HG03521 (cell line): ENCODE data around the gene RSL24D1.
"Not testable (repeated sequence)": the region's sequence is repeated elsewhere in the genome, so short reads cannot be mapped to it uniquely, and the experiment has no call there.

ENCODE experiments used
- ATAC-seq: cut with Tn5 transposase; IDR thresholded peaks from one replicate; pipeline ENCODE4 v1.9.1; 2021; ENCODE audit warnings: mild to moderate bottlenecking, moderate library complexity; ENCODE audit not compliant: unreplicated experiment

The RSL24D1 gene

DNA sequence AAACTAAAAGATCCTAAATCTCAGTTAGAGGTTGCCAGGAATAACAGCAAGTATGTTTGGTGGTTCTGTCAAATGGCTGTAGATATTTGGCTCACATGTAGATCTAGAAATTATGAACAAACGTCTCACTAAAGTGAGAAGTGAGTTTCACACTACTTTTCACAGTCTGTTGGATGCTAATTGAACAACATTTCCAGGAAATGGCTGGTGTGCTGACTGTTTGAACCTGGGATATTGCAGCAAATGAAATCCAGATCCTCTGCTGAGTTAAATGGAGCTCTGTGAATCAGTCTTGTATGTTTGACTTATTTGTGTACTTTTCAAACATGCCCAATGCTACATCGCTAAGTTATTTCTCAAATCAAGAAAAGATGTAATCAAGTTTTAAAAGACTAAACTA, 21.3 kb upstream of the RSL24D1 start:
- no peak for ATAC-seq

DNA sequence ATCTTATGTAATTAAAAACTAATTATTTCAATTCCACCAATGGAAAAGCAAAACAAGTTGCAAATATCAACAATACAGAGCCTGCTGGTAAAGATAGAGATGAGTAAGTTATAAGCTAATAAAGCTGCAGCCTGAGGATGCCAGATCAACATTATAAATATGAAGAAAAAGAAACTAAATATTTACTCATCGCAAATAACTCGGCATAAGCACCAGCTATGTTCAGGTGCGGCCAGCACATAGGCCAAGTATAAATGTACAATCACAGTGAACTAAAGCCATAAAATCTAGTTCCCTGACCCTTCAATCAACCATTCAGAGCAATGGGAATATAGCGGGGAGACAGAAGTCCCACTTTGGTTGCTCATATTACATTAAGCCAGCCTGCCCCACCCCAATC, 7.7 kb upstream of the RSL24D1 start:
- ATAC-seq = no peak

DNA sequence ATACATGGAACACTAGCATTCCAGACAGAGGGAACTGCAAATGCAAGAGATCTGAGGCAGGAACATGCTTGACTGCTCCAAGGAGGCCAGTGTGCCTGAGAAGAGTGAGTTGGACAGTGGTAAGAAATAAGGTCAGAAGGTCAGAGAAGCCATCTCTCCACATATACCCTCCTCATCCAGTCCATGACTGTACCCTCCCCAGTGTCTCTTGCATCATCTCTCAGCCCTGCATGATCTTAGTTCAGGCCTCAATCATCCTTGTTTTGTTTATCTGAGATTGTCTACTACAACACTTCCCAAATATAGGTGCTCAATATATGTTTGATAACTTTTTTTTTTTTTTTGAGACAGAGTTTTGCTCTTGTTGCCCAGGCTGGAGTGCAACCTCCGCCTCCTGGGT, 5.5 kb upstream of the RSL24D1 start:
- no peak for ATAC-seq

DNA sequence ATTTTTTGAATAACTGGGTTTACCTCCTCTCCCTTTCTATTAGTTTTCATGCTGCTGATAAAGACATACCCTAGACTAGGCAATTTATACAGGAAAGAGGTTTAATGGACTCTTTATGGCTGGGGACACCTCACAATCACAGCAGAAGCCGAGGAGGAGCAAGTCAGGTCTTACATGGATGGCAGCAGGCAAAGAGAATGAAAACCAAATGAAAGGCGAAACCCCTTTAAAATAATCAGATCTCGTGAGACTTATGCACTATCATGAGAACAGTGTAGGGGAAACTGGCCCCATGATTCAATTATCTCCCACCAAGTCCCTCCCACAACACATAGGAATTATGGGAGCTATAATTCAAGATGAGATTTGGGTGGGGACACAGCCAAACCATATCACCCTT, 2.0 kb upstream of the RSL24D1 start:
- no peak for ATAC-seq

DNA sequence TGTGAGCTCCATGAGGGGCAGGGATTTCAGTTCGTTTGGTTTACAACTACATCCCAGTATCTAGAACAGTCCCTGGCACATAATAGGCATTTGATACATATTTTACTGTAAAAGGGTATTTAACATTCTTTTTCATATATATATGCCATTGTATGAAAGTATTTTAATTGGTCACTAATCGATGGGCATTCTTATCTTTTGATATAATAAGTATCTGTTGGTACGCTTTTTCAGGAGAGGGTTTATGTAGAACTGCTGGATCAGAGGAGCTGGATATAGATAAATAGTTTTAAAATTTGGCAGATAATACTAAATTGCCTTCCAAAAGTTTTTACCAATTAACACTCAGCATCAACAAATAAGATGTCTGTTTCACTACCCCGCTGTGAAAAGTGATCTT, 978 bp upstream of the RSL24D1 start:
- ATAC-seq = no peak

DNA sequence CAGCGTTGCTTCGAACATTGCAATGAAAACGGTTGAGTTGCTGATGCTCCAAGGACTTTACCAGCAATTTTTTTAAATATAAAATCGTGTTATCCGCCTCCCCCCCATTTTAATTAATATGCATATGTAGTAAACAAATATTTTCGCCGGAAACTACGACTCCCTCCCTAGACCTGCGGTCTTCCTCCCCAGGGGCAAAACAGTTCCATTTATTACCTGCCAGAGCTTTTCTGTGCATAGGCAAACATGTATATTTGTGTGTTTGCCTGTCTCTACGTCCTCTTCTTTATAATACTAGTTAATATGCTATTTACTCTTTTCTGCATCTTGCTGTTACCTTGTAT, 593 bp upstream of the RSL24D1 start:
- ATAC-seq = peak; percentile 2

DNA sequence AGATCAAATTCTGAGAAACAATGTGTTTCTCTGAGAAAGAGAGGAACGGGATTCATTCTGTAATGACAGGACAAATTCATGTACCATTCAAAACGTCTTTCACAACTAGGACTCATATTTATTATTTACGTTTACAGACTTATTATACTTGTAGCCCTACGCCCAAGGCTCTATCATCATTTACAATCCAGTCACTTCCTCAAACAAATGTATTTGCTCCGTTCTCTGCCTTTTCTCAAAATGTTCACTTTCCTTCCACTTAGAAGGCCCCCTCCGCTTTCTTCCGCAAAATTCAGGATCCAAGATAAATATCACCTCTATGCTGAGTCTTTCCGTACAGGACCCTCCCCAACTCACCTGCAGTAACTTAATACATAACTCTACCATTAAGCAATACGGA, 745 bp downstream of the RSL24D1 start:
- no peak for ATAC-seq

DNA sequence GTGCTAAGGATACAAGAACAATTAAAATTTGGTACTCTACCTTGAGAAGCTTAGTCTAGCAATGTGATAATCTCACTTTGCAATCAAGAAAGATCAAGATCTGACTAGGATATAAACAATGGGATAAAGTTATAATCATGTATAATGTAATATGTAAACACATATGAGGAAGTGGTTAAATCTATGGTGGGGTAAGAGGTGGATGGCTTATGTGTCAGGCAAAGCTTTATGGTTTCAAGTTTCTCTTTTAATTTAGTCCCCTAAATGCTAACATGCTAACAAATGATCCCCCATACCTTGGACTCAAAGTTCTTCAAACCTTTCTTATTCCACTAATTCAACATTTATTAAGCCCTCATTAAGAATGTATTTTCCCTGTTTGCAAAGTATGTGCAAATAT, 2.5 kb downstream of the RSL24D1 start:
- no peak for ATAC-seq

DNA sequence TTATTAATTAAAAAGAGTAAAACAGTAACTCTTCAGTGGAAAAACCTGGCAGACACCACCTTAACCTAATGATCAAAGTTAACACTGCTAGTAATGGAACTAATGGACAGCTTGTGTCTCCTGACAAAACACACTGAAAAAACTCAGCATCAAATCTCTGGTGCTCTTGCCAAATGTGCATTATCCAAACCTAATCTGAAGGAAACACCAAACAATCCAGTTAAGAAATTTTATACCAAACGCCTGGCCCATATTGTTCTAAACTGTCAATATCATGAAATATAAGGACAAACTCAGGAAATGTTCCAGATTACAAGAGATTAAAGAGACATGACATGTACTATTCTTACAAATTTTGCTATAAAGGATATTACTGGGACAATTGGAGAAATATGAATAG, 10.4 kb downstream of the RSL24D1 start:
- no peak for ATAC-seq

DNA sequence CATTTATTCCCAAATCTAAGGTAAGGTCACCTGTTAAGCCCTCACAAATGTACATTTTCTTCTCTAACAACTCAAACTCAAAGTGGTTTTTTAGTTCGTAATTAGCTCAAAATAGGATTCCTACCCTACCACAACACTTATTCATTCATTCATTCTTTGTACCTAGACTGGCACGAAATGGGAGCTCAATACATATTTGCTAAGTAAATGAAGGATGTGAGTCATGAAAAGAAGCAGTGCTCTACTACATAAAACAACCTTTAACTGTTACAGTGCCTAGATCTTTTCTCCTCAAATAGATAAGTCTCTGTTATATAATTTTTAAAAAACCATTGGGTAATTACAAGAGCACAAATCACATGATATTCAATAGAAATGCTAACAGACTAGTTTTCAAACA, 13.1 kb downstream of the RSL24D1 start:
- ATAC-seq = no peak

DNA sequence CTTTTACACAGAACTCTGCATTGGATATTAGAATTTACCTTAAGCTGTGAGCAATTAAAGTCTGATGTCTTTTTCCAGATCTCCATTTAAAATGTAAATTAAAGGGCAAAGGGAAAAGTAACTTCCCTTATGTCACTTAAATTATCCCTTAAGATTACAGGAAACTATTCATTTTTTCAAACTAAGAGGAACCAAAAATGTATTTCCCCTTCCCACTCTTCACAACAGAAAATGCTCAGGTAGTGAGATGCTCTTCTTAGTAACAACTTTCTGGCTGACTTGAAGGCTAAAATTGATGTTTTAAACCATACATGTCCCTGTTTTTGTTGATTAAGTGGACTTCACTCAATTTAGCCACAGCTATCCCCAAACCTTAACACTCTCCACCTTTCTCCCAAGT, 17.6 kb downstream of the RSL24D1 start:
- no peak for ATAC-seq

DNA sequence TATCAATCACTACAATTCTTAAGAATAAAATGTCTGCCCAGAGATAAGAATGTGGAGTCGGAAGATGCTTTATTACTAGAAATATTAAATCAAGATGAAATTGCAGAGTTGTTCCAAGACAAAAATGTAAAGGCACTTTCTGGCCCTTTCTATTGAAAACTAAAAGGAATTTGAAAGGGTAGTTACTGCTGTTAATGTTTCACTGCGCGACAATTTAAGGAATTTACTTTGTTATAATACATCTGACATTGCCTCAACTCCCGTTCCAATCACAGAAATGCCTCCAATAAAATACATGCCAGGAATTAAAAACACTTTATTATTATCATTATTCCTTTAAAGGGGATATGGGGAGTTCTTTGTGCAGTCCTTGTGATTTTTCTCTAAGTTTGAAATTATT, 26.4 kb downstream of the RSL24D1 start:
- no peak for ATAC-seq

DNA sequence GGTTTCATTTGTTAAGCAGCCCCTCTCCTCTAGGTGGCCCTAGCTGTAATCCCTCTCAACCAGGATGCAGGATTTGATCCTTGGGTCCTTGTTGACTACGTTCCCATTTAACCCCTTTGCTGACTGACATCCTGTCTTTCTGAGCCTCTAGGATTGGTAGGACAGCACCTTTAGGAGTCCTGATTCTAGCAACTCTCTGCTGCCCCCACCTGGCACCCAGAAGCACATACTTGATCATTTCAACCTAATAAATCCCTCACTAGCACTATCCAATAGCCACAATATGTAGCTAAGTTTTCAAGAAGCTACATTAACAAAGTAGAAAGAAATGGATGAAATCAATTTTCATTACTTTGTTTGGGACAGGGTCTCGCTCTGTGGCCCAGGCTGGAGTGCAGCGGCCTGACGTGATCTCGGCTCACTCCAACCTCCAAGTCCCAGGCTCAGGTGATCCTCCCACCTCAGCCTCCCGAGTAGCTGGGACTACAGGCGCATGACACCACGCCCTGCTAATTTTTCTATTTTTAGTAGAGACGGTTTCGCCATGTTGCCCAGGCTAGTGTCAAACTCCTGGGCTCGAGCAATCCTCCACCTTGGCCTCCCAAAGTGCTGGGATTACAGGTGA, 28.3 kb downstream of the RSL24D1 start:
- no peak for ATAC-seq

DNA sequence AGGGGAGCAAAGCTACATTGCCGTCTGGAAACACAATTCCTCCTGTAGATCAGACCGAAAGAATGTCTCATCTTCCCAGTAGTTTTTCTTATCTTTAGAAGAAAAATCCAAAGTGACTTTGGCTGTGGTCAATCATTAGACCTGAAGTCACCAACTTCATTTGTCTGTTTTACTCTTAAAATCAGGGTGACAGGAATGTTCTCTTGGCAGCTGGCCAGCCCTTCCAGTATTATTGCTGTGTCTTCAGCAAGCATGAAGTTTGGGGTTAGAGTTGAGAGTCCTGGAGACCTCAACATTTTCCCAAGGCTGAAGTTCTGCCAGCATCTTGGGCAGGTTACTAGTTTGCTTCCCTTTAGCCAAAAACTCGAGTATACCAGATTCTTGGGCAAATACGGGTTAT, 32.5 kb downstream of the RSL24D1 start:
- no peak for ATAC-seq

DNA sequence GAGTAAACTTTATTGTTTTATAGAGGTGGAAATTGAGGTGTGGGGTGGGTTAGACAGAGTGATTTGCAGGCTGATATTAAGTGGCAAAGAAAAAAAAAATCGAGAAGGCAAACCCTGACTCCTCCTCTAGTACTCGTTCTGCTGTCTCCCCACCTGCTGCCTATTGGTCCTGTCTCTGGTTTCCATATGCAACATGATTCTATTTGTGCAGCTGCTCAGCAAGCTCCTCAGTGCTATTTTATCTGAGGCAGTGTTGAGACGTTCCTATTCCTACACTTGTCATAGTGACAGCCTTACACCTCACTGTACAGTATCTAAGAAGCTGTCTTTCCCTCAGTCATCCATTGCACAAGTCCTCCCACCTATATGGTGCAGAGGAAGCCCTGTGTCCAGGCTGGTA, 45.1 kb downstream of the RSL24D1 start:
- ATAC-seq = no peak

DNA sequence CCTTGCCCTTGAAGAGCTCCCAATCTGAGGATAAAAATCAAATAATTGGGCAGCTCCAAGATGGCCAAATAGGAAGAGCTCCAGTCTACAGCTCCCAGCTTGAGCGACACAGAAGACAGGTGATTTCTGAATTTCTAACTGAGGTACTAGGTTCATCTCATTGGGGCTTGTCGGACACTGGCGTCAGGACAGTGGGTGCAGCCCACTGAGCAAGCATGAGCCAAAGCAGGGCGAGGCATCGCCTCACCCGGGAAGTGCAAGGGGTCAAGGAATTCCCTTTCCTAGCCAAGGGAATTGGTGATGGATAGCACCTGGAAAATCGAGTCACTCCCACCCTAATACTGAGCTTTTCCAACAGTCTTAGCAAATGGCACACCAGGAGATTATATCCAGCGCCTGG, 53.6 kb downstream of the RSL24D1 start:
- not testable (repeated sequence) for ATAC-seq

DNA sequence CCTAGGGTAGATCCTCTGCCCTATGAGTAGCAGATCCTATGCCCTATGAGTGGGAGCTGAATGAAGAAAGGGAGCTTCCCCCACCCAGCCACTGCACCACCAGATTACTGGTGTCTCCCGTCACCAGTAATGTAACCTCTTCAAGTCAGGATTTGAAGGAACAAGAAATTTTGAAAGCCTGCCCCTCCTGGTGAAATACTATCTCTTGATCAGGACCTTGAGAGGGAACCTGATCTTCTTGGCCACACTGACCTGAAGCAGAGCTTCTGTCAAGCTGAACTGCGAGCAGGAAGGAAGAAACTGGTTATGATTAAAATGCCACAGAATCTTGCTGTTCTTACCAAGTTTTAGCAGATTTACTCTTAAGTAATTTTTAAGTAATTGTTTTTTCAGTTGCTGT, 62.8 kb downstream of the RSL24D1 start:
- ATAC-seq = no peak

DNA sequence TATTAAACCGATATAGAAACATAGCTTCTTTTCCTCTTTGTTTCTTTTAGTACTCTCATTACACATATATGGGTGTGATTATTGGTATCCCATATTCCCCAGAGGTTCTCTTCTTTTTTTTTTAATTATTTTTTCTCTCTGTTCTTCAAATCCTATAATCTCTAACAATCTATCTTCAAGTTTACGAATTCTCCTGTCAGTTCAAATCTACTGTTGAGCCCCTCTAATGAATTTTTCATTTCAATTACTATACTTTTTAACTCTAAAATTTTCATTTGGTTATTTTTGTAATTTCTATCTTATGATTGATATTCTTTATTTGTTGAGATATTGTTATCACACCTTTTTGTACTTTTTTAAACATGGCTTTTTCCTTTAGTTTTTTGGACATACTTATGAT, 64.1 kb downstream of the RSL24D1 start:
- ATAC-seq = no peak
